ENCODE results near the gene P2RX6. TPM values are rescaled to one million over a fixed set of nuclear protein-coding genes. Genes with fewer than 3 reads are reported as not detected.

P2RX6 gene
- total and polyA plus RNA-seq, 8 donors, result 0.09 to 2.9 (median 0.39) TPM; not detected in 1

DNA sequence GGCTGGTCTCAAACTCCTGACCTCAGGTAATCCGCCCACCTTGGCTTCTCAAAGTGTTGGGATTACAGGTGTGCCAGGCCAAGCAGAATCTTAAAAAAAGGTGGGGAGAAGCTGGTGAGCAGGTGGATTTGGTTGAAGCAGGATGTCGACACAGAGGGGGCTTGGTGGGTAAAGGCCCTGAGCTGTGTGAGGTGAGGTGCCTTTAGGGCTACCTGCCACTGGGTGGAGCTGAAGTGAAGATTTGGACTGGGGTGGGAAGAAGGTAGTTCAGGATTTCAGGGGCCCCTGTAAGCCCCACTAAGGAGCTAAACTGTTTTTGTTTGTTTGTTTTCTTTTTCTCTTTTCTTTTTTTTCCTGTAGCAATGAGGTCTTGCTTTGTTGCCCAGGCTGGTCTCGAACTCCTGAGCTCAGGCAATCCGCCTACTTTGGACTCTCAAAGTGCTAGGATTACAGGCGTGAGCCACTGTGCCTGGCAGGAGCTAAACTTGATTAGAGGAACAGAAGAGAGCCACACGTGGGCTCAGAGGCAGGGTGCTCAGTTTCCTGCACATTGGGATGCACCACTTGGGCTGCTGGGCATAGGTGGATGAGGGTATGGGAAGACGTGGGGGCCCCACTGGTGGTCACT lies 6.0 kb downstream of the P2RX6 start:
- TF ChIP-seq CTCF (IDR thresholded peaks at IDR 0.05), result no peak
- Histone ChIP-seq H3K27ac (no peak overlapping the region), H3K36me3 (no peaks in the 10 kb centered on the region), H3K4me3 (no peak overlapping the region), H3K27me3 (no peaks in the 10 kb centered on the region), H3K9me3 (no peaks in the 10 kb centered on the region), H3K4me1 (no peaks in the 10 kb centered on the region)
- 44 to 47% methylated on average over 7 of the region's 7 CpGs for WGBS, 2 donors
- no peak for FAIRE-seq
- ATAC-seq, result no peak
- DNase-seq, result peak in 1 of 6 donors; percentile 1
- intact Hi-C loops (cut with DNase I), result loop anchor here in 1 of 3 donors (10.0 kb wide), 1 partner anchor 54 kb away; no protein-coding TSS in a partner anchor

DNA sequence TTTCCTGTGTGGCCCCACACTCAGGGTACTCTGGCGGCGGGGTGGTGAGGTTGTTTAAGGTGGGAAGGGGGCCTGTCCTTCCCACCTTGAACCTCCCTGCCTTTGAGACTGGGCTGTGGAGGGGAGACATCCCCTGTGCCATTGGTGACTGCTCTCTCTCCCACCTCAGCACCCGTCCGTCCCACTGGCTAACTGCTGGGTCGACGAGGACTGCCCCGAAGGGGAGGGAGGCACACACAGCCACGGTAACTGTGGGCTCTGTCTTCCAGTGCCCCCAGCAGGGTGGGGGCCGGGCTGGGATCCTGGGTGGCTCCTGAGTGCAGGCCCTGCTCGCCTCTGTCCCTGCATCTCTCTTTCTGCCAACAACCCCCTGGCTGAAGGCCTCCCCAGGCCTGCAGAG lies 7.5 kb downstream of the P2RX6 start:
- FAIRE-seq, result no peak
- Histone ChIP-seq H3K4me1 (no peaks in the 10 kb centered on the region), H3K36me3 (no peaks in the 10 kb centered on the region), H3K27me3 (no peaks in the 10 kb centered on the region), H3K27ac (no peak overlapping the region), H3K4me3 (no peak overlapping the region), H3K9me3 (no peaks in the 10 kb centered on the region)
- intact Hi-C loops (cut with DNase I), result loop anchor here in 1 of 3 donors (10.0 kb wide), 1 partner anchor 52 kb away; no protein-coding TSS in a partner anchor
- ATAC-seq, result no peak
- no peak for TF ChIP-seq CTCF (IDR thresholded peaks at IDR 0.05)
- DNase-seq, result peak in 1 of 6 donors; percentile 38
- 59 to 64% methylated on average over 10 of the region's 10 CpGs for WGBS, 2 donors

GRCh38 chr22:21022955-21023614 lies 8.1 kb downstream of the P2RX6 start:
- WGBS, 2 donors, result 67 to 75% methylated on average over 13 of the region's 13 CpGs
- Histone ChIP-seq H3K4me3 (no peak overlapping the region), H3K27me3 (no peaks in the 10 kb centered on the region), H3K9me3 (no peaks in the 10 kb centered on the region), H3K36me3 (no peaks in the 10 kb centered on the region), H3K27ac (no peak overlapping the region), H3K4me1 (no peaks in the 10 kb centered on the region)
- ATAC-seq (no peak), DNase-seq (peak in 1 of 6 donors; percentile 44), FAIRE-seq (no peak)
- intact Hi-C loops (cut with DNase I), result loop anchor here in 1 of 3 donors (10.0 kb wide), 1 partner anchor 52 kb away; no protein-coding TSS in a partner anchor
- TF ChIP-seq CTCF (IDR thresholded peaks at IDR 0.05), result no peak

- Histone ChIP-seq H3K27me3 (no peaks in the 10 kb centered on the region), H3K27ac (no peak overlapping the region), H3K9me3 (no peaks in the 10 kb centered on the region), H3K36me3 (no peaks in the 10 kb centered on the region), H3K4me1 (no peaks in the 10 kb centered on the region), H3K4me3 (no peak overlapping the region)
- no peak for FAIRE-seq
- DNase-seq, result no peak
- peak in 1 of 4 donors; percentile 17 for ATAC-seq
- WGBS, 2 donors, result 57 to 69% methylated on average over 8 of the region's 8 CpGs
- intact Hi-C loops (cut with DNase I), result loop anchor here in 1 of 3 donors (10.0 kb wide), 1 partner anchor 50 kb away; no protein-coding TSS in a partner anchor
- no peak for TF ChIP-seq CTCF (IDR thresholded peaks at IDR 0.05)
Observed at GRCh38 chr22:21025266-21025665, 10.3 kb downstream of the P2RX6 start.
